Testis (tissue), 2 donors: ENCODE data around the gene ISCU.

ENCODE experiments used
- POLR2A ChIP-seq: fragments of 450-650 bp; IDR thresholded peaks from one replicate; pipeline ENCODE4 v1.6.1; 2017; ENCODE audit warnings: antibody characterized with exemption, mild to moderate bottlenecking, moderate library complexity
- TF ChIP-seq, protein P1 (sequence below), 3 experiments: fragments of 450-650 bp in 2 of 3; fragments of 200-600 bp in 1 of 3; sonication (generic) in 1 of 3; IDR thresholded peaks; one replicate each; pipeline ENCODE4 v1.5.1; 2016 to 2019; ENCODE audit warnings: antibody characterized with exemption in 3 of 3, mild to moderate bottlenecking in 2 of 3, moderate library complexity in 1 of 3

DNA sequence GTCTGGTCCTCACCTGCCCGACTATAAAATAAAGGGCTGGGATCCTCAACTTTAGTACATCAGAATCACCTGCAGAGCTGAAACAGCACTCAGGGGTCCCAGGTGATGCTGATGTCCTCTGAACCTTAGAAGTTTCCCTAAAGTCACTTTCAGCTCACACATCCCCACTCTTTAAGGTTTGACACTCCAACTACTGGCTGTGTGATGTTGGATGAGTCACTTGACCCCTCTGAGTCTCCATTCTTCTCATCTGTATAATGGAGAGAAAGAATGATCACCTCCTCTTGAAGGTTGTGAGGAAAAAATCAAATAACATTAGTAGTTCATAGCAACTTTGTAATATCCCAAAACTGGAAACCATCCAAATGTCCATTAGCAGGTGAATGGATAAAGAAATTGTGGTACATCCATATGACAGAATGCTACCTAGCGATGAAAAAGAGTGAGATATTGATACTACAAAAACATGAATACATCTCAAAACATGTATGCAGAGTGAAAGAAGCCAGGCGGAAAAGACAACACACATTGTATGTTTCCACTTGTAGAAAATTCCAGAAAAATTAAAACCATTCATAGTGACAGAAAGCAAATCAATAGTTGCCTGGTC is 22.2 kb downstream of the ISCU start:
- TF ChIP-seq, protein P1, sequence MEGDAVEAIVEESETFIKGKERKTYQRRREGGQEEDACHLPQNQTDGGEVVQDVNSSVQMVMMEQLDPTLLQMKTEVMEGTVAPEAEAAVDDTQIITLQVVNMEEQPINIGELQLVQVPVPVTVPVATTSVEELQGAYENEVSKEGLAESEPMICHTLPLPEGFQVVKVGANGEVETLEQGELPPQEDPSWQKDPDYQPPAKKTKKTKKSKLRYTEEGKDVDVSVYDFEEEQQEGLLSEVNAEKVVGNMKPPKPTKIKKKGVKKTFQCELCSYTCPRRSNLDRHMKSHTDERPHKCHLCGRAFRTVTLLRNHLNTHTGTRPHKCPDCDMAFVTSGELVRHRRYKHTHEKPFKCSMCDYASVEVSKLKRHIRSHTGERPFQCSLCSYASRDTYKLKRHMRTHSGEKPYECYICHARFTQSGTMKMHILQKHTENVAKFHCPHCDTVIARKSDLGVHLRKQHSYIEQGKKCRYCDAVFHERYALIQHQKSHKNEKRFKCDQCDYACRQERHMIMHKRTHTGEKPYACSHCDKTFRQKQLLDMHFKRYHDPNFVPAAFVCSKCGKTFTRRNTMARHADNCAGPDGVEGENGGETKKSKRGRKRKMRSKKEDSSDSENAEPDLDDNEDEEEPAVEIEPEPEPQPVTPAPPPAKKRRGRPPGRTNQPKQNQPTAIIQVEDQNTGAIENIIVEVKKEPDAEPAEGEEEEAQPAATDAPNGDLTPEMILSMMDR (IDR thresholded peaks at IDR 0.05): no peak
- TF ChIP-seq POLR2A: no peak
